Panc1 (cell line): ENCODE data around the gene SPRR3. TPM values are rescaled to one million over a fixed set of nuclear protein-coding genes. Genes with fewer than 3 reads are reported as not detected.

ENCODE experiments used
- ATAC-seq: fragments of 200-7000 bp; cut with Tn5 transposase; 2 replicates; pipeline ENCODE4 v1.9.1; 2020; ENCODE audit warnings: mild to moderate bottlenecking, moderate library complexity
- BruUV-seq: library from RNA; stranded (reverse); fragments of 400-500 nt; replicated peaks from 2 replicates; lab custom pipeline; 2021; lab: Mats Ljungman, UMichigan
- CTCF ChIA-PET: fragments of 300-600 bp; sonication (Branson Sonifier 250); formaldehyde crosslinking; loops from one replicate; lab custom pipeline; 2022; ENCODE audit warnings: antibody characterized with exemption; lab: Charles Lee
- POLR2A ChIA-PET: fragments of 300-600 bp; sonication (Branson Sonifier 250); formaldehyde crosslinking; loops from one replicate; lab custom pipeline; 2022; ENCODE audit warnings: antibody characterized with exemption; lab: Charles Lee
- DNase-seq: peaks from one replicate; pipeline ENCODE4 v3.0.0-alpha.2; 2010; ENCODE audit warnings: low read depth, low spot score
- H3K27ac ChIP-seq: 2 replicates; pipeline ENCODE4 v1.5.1; 2011; ENCODE audit warnings: mild to moderate bottlenecking, low read length, inconsistent platforms
- H3K27me3 ChIP-seq: fragments of 200-500 bp; sonication (Bioruptor generic); 2 replicates; pipeline ENCODE4 v1.6.0; 2014; ENCODE audit warnings: low read length, inconsistent platforms; ENCODE audit not compliant: control insufficient read depth, insufficient read depth
- H3K36me3 ChIP-seq: fragments of 200-500 bp; sonication (Bioruptor generic); 2 replicates; pipeline ENCODE4 v1.5.1; 2014; ENCODE audit warnings: inconsistent platforms, mild to moderate bottlenecking, low read length, moderate library complexity; ENCODE audit not compliant: control insufficient read depth, insufficient read depth
- H3K4me1 ChIP-seq: 2 replicates; pipeline ENCODE4 v1.5.1; 2011; ENCODE audit warnings: inconsistent platforms, mild to moderate bottlenecking, low read length, moderate library complexity; ENCODE audit not compliant: control insufficient read depth, insufficient read depth
- H3K4me3 ChIP-seq, 2 experiments: 2 replicates each; pipeline ENCODE4 v1.5.1; 2011 to 2012; ENCODE audit warnings: low read depth in 2 of 2, low read length in 2 of 2, mild to moderate bottlenecking in 2 of 2, inconsistent platforms in 1 of 2, moderate library complexity in 1 of 2
- H3K9me3 ChIP-seq: fragments of 200-500 bp; sonication (Bioruptor generic); 2 replicates; pipeline ENCODE4 v1.5.1; 2014; ENCODE audit warnings: low read depth, mild to moderate bottlenecking, inconsistent platforms, low read length, moderate library complexity; ENCODE audit not compliant: control insufficient read depth, insufficient read depth
- POLR2AphosphoS5 ChIP-seq: IDR thresholded peaks from 2 replicates; pipeline ENCODE4 v1.6.1; 2012; ENCODE audit warnings: mild to moderate bottlenecking, low read depth, low read length, moderate library complexity
- SIN3A ChIP-seq: IDR thresholded peaks from 2 replicates; pipeline ENCODE4 v1.6.1; 2012; ENCODE audit warnings: low read depth, mild to moderate bottlenecking, low read length, moderate library complexity, borderline replicate concordance; ENCODE audit not compliant: insufficient read depth
- TCF7L2 ChIP-seq: IDR thresholded peaks from 2 replicates; pipeline ENCODE4 v1.6.1; 2011; ENCODE audit warnings: mild to moderate bottlenecking, low read depth, low read length, inconsistent platforms
- in situ Hi-C: cut with HindIII; loops from 2 replicates; pipeline ENCODE4 v1.10.0; 2016; ENCODE audit warnings: low sequenced_read_pairs, low pct_unique_long_range_greater_than_20kb
- intact Hi-C: fragments of 100-400 bp; cut with micrococcal nuclease; formaldehyde crosslinking; loops from one replicate; pipeline ENCODE4 v1.10.0; 2022; ENCODE audit not compliant: unreplicated experiment
- total RNA-seq: library from RNA; stranded (reverse); gene quantifications from one replicate; pipeline ENCODE4 v1.2.1, GENCODE V29; 2021; ENCODE audit not compliant: unreplicated experiment
- TF ChIP-seq, protein P1 (sequence below), 2 experiments: IDR thresholded peaks; 2 replicates each; pipeline ENCODE4 v1.6.1; 2011 to 2012; ENCODE audit warnings: low read depth in 2 of 2, control low read depth in 1 of 2, low read length in 1 of 2, mild to moderate bottlenecking in 1 of 2, moderate library complexity in 1 of 2; ENCODE audit not compliant: insufficient read depth in 1 of 2
- TF ChIP-seq, protein P2 (sequence below): fragments of 450-650 bp; IDR thresholded peaks from 2 replicates; pipeline ENCODE4 v1.5.1; 2017; ENCODE audit warnings: mild to moderate bottlenecking

SPRR3 gene
- total RNA-seq, 1 experiment from 2014 or later, result not detected

DNA sequence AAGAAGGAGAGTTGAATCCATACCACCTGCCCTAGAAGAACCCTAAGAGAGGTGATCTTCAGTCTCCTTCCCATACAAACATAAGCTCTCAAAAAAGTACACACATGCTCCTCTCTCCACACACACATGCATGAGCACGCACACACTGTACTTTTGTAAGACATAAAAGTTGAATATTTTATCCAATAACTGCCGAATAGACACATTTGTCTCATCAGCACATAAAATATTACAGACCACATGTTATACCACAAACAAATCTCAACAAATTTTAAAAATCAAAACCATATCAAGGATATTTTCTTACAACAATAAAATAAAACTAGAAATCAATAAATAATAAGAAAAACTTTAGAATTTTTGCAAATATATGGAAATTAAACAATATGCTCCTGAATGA is 15.0 kb upstream of the SPRR3 start:
- Histone ChIP-seq H3K9me3 (no peaks in the 10 kb centered on the region), H3K27ac (no peak overlapping the region), H3K4me1 (no peaks in the 10 kb centered on the region), H3K36me3 (no peaks in the 10 kb centered on the region), H3K4me3 (no peak overlapping the region), H3K27me3 (no peaks in the 10 kb centered on the region; the same call in none of the 2 replicates)
- DNase-seq (no peak), ATAC-seq (no peak)
- intact Hi-C loops (no loop called here), in situ Hi-C loops (no loop called here)
- BruUV-seq, result no TSS peak
- TF ChIP-seq POLR2AphosphoS5 (no peak), TCF7L2 (no peak), SIN3A (no peak)
- TF ChIP-seq, protein P1, sequence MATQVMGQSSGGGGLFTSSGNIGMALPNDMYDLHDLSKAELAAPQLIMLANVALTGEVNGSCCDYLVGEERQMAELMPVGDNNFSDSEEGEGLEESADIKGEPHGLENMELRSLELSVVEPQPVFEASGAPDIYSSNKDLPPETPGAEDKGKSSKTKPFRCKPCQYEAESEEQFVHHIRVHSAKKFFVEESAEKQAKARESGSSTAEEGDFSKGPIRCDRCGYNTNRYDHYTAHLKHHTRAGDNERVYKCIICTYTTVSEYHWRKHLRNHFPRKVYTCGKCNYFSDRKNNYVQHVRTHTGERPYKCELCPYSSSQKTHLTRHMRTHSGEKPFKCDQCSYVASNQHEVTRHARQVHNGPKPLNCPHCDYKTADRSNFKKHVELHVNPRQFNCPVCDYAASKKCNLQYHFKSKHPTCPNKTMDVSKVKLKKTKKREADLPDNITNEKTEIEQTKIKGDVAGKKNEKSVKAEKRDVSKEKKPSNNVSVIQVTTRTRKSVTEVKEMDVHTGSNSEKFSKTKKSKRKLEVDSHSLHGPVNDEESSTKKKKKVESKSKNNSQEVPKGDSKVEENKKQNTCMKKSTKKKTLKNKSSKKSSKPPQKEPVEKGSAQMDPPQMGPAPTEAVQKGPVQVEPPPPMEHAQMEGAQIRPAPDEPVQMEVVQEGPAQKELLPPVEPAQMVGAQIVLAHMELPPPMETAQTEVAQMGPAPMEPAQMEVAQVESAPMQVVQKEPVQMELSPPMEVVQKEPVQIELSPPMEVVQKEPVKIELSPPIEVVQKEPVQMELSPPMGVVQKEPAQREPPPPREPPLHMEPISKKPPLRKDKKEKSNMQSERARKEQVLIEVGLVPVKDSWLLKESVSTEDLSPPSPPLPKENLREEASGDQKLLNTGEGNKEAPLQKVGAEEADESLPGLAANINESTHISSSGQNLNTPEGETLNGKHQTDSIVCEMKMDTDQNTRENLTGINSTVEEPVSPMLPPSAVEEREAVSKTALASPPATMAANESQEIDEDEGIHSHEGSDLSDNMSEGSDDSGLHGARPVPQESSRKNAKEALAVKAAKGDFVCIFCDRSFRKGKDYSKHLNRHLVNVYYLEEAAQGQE (IDR thresholded peaks at IDR 0.05; ENCODE audit: insufficient read depth in 1 of 2, low read depth in 2 of 2, low read length in 1 of 2), result no peak
- TF ChIP-seq, protein P2, sequence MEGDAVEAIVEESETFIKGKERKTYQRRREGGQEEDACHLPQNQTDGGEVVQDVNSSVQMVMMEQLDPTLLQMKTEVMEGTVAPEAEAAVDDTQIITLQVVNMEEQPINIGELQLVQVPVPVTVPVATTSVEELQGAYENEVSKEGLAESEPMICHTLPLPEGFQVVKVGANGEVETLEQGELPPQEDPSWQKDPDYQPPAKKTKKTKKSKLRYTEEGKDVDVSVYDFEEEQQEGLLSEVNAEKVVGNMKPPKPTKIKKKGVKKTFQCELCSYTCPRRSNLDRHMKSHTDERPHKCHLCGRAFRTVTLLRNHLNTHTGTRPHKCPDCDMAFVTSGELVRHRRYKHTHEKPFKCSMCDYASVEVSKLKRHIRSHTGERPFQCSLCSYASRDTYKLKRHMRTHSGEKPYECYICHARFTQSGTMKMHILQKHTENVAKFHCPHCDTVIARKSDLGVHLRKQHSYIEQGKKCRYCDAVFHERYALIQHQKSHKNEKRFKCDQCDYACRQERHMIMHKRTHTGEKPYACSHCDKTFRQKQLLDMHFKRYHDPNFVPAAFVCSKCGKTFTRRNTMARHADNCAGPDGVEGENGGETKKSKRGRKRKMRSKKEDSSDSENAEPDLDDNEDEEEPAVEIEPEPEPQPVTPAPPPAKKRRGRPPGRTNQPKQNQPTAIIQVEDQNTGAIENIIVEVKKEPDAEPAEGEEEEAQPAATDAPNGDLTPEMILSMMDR, result no peak
- CTCF ChIA-PET, result no interaction called here
- POLR2A ChIA-PET, result no interaction called here

DNA sequence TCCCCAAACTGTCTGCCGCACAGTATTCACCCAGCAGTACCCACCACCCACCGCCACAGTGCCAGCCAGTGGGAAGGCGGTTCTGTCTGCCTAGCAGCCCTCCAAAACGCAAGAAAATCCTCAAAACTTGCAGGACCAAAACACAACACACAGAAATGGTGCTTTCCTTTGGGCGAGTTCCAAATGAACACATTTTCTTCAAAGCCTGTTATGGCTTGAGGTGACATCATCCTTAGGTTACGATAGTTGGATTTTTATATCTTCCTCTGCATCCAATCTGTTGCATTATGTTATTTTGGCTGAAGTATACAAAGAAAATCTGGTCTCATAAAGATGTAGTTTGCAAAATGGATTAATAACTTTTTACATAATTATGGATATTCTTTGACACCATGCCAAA is 8.4 kb upstream of the SPRR3 start:
- DNase-seq (no peak), ATAC-seq (no peak)
- intact Hi-C loops, result no loop called here
- Histone ChIP-seq H3K4me3 (no peak overlapping the region), H3K27me3 (peaks cover 2% of the 10 kb centered on the region; the same call in 1 of the 2 replicates), H3K36me3 (no peaks in the 10 kb centered on the region), H3K9me3 (no peaks in the 10 kb centered on the region), H3K4me1 (no peaks in the 10 kb centered on the region), H3K27ac (no peak overlapping the region)
- ChIA-PET POLR2A (no interaction called here), CTCF (no interaction called here)
- TF ChIP-seq SIN3A (no peak), POLR2AphosphoS5 (no peak), TCF7L2 (no peak)
- TF ChIP-seq, protein P1 (IDR thresholded peaks at IDR 0.05; ENCODE audit: insufficient read depth in 1 of 2, low read depth in 2 of 2, low read length in 1 of 2), result no peak
- TF ChIP-seq, protein P2, result no peak
- no TSS peak for BruUV-seq
- in situ Hi-C loops, result no loop called here
